IPS-NIHi7 (cell line): ENCODE measurements around the gene RCAN1.

Experiments used
- DNase-seq: peaks from one replicate; pipeline ENCODE4 v3.0.0; 2012; ENCODE audit warnings: mixed read lengths; ENCODE audit errors: extremely low spot score

RCAN1 gene

GRCh38 chr21:34544032-34544496, 70.8 kb downstream of the RCAN1 start:
- DNase-seq = peak; percentile 74

GRCh38 chr21:34543017-34543416, 71.9 kb downstream of the RCAN1 start:
- no peak for DNase-seq

DNA sequence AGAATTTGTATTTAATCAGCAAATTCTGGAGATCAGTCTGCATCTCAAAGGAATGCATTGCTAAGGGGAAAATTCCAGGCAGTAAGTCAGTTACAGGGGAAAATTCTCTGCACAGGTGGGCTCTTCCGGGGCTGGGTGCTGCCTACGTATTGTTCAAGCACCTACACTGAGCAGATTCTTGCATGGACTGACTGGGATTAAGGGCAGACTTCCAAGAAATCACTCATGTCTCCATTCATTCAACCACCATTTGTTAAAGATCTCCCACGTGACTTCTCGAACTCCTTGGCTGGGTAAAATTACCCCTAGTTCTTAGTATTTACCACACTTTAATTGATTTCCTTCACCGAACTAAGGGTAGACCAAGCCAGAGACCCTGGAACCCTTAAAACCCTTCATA, 74.7 kb downstream of the RCAN1 start:
- no peak for DNase-seq

DNA sequence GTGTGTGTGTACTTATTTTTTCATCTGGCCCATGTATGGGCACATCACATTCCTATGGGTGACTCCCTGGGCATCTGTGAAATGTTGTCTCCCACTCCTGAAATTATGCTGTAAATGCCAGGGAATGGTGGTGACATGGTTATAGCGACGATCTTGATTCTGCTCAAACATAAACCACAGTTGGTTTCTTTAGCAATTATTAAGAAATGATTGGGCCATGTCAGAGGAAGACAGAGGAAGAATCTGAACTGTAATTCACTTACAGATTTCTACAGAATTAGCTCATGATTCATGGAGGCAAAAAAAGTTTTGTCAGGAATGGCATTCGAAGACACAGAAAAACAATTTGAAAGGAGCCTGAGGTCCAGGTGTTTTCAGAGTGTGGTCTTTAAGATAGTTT, 77.1 kb downstream of the RCAN1 start:
- DNase-seq = no peak

- no peak for DNase-seq
These were observed 78.1 kb downstream of the RCAN1 start for GRCh38 chr21:34536820-34537219.

- no peak for DNase-seq
These were observed 78.6 kb downstream of the RCAN1 start for GRCh38 chr21:34536311-34536710.

GRCh38 chr21:34535886-34536285, 79.0 kb downstream of the RCAN1 start:
- no peak for DNase-seq

- no peak for DNase-seq
These were observed 80.4 kb downstream of the RCAN1 start for GRCh38 chr21:34534522-34534921.

GRCh38 chr21:34533938-34534337, 81.0 kb downstream of the RCAN1 start:
- no peak for DNase-seq

DNA sequence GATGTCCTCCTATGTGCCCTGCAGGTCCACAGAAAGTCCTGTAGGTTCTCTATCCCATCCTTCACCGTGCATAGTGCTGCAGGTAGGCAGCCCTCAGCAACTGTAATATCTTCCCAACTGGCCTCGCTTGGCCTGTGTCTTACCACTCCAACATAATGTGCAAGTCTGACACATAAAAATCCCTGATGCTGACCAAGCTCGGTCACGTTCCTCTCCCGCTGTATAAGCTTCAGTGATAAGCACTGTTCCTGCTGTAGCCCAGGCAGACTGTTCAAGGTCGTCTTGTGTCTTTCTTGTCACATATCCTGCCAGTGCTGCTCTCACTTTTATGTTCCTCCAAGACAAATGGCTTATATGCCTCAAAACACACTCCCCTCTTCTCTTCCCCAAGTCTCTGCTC, 83.5 kb downstream of the RCAN1 start:
- no peak for DNase-seq

GRCh38 chr21:34530261-34530660, 84.7 kb downstream of the RCAN1 start:
- DNase-seq = no peak

GRCh38 chr21:34528131-34528561, 86.8 kb downstream of the RCAN1 start:
- DNase-seq = no peak

DNA sequence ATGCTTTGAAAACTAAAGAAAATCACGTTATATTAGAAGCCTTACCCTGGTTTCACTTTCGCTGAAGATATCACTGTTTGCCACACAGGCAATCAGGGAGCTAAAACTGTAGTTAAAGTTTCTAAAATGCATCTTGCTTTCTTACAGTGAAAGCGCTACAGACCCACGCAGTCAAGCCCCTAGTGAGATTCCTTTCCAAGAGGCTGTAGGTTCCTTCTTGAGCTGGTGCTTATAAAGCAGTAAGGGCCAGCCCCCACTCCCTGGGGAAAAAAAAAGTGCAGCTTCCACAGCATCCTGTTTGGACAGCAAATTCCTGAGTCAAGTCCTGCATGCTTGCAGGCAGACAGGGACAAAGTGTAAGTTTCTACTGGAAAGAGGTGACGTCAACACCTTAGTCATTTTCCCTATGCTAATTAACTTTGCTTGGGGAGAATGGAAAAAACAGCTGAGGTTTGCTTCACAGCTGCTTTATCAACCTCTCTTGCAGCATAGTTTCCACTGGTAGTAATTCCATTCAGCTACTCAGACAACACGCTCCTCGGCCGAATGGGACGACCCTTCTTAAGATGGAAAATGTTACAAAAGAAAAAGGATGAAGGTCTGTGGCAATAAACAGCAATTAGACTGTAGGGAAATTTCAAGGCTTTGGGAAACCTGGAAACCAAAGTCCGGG, 88.2 kb downstream of the RCAN1 start:
- peak; percentile 72 for DNase-seq

DNA sequence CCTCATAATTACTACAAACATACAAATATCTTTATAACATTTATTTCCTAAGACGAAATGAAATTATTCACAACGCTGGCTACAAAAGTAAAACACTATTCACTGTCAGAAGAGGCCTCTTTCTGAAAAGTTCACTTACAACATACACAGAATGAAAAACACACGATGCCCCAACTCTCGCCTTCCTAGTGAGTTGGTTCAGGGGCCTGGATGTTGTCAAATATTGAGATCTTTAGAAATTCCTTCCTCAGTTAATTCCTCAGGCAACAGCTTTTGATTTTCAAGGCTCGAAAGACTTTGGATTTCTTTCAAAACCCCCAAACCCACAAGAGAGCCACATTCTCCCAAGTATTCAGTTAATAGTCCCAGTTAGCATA, 88.7 kb downstream of the RCAN1 start:
- no peak for DNase-seq

- DNase-seq = peak; percentile 58
These were observed 90.0 kb downstream of the RCAN1 start for GRCh38 chr21:34524646-34525601.

DNA sequence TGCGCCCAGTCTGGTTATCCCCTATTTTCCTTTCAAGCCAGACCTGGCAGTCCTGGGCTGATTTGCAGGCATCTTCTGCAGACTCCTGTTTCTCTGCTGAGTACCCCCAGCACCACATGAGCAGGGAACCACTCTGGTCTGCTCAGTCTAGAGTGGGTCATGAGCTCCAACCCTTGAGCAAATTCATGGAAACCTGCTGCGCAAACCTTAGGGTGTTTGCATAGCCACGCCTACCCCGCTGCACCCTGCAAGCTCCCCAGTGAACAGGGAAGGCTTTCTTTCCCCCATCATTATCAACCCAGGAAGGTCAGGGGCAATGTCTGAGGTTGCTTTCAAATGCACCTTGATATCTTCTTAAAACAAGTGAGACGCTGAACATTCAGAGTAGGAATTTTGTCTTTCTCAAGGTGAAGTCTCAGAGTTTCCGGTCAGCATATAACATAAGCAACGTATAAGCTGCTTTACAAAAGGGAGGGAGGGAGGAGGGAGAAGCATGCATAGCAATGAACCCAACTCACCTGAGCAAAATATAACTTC, 91.8 kb downstream of the RCAN1 start:
- no peak for DNase-seq

DNA sequence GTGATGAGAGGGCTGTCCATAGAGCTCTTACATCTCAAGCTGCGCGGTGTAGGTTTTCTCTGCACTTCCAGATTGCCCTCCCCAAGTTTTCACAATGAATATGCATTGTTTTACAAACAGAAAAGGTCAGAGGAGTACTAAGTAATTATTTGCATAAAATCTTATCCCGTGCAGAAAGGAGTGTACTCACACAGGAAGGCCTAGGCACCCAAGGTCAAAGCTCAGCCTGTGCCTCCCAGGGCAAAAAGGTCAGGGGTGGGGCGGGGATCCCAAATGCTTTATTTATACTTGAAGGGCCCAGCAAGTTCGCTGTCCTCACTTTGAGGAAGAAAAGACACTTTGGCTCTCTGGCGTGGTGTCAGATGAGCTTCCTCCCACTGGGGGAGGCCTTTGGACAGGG, 92.6 kb downstream of the RCAN1 start:
- no peak for DNase-seq

- DNase-seq = no peak
These were observed 93.4 kb downstream of the RCAN1 start for GRCh38 chr21:34521561-34521960.

DNA sequence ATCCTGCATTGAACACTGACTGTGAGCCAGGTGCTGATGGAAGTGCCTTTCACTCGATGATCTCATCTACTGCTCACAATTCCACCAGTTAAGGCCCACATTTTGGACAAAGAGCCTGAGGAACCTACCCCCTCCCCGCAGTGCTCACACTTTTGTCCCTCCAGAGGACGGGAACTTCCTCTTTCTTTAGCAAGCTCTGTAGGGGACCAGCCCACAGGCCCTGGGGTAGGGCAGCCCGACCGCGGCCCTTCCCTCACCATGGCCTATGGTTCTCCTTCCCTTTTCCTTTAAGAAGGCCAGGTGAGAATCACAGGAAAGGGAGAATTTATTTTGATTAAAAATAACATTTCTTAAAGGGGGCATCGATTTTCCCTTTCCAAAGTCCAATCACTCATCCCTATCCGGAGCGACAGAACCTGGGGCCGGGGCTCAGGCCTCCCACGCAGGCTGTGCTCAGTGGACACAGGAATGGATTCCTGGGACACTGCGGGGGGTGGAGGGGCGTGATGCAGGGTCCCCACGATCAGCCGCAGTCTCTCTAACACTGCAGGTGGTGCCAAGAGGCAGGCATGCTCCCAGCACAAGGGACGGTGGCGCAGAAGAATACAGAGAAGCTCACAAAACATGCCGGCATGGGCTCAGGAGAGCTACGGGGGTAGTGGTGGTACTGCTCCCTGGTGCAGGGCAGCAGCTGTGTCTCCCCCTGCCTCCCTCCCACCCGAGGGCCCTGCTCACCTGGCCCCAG, 94.0 kb downstream of the RCAN1 start:
- no peak for DNase-seq

DNA sequence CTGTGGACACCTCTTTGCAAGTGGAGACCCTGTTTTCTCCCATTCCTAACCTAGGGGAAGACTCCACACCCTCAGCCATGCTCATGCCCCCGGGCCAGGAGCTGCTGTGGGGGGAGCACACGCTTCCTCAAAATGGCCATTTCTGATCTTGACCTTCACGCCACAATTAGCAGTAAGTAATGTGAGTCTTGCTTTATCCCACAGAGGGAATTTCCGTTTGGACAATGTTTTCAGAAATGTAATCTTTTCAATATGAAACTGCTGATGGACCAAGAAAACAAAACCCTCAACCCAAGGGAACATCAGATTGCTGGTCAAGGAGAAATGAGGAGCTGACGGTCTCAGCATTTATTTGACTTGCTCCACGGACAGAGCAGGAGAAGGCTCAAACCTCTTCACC, 94.6 kb downstream of the RCAN1 start:
- no peak for DNase-seq

GRCh38 chr21:34519694-34520093, 95.2 kb downstream of the RCAN1 start:
- DNase-seq = no peak

DNA sequence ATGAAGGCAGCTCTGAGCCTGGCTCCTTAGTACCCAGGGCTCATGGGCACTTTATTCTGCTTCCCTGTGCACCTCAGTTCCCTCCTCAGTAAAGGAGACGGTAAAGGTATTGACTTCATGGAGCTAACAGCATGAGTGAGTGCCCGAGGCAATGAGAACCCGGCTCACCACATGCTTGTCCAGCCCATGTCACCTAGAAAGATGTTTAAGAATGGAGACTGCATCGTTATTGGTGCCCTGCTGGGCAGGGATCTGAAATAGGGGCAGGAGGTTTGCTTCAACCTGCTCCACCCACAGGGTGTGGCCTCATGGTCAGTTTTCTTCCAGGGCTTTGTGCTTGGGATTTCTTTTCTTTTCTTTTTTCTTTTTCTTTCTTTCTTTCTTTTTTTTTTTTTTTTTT, 95.9 kb downstream of the RCAN1 start:
- no peak for DNase-seq
